GM21825 (cell line): ENCODE data around the gene SLC6A15.

Source experiments
- ATAC-seq: cut with Tn5 transposase; IDR thresholded peaks from one replicate; pipeline ENCODE4 v1.9.1; 2021; ENCODE audit warnings: mild to moderate bottlenecking, moderate library complexity; ENCODE audit not compliant: unreplicated experiment

The SLC6A15 gene

DNA sequence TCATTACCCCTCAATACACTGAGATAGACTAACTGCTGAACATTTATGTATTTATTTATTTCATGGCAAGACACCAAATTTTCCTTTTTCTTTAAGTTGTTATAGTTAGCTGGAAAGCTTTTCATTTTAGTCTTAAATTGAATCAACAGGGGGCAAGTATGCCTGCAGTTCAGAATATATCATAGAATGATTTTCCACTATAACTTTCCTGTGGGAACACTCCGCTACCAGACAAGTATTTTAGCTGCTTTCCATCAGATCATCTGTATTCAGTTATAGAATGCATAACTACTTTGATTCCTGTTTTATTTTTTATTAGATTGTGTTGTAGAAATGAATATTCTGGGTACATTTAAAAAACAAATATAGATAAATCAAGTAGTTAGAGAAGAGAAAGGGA, 102.0 kb downstream of the SLC6A15 start:
- ATAC-seq = no peak
